AG04449 (cell line): ENCODE measurements around the gene PARP3.
"Not testable (repeated sequence)": the region's sequence is repeated elsewhere in the genome, so short reads cannot be mapped to it uniquely, and the experiment has no call there.

ENCODE experiments used
- CTCF ChIA-PET: fragments of 350-600 bp; formaldehyde crosslinking; extraction: SDS; loops from one replicate; lab custom pipeline; 2021; ENCODE audit warnings: antibody characterized with exemption; lab: Yijun Ruan, JAX
- POLR2A ChIA-PET: fragments of 400-600, 350-600 bp; formaldehyde crosslinking; extraction: SDS; loops from one replicate; lab custom pipeline; 2020; ENCODE audit warnings: antibody characterized with exemption, inconsistent platforms; lab: Yijun Ruan, JAX
- DNase-seq: peaks from one replicate; pipeline ENCODE4 v3.0.0-alpha.2; 2010; ENCODE audit warnings: low read depth, low spot score
- H3K4me3 ChIP-seq: 2 replicates; pipeline ENCODE4 v1.5.1; 2011; ENCODE audit warnings: low read depth, mild to moderate bottlenecking, control low read depth, low read length
- TF ChIP-seq, protein P1 (sequence below): IDR thresholded peaks from one replicate; pipeline ENCODE4 v1.5.1; 2011; ENCODE audit warnings: mild to moderate bottlenecking, moderate library complexity, low read length, control low read depth, inconsistent platforms; ENCODE audit not compliant: insufficient read depth; ENCODE audit errors: missing control alignments

Gene PARP3

DNA sequence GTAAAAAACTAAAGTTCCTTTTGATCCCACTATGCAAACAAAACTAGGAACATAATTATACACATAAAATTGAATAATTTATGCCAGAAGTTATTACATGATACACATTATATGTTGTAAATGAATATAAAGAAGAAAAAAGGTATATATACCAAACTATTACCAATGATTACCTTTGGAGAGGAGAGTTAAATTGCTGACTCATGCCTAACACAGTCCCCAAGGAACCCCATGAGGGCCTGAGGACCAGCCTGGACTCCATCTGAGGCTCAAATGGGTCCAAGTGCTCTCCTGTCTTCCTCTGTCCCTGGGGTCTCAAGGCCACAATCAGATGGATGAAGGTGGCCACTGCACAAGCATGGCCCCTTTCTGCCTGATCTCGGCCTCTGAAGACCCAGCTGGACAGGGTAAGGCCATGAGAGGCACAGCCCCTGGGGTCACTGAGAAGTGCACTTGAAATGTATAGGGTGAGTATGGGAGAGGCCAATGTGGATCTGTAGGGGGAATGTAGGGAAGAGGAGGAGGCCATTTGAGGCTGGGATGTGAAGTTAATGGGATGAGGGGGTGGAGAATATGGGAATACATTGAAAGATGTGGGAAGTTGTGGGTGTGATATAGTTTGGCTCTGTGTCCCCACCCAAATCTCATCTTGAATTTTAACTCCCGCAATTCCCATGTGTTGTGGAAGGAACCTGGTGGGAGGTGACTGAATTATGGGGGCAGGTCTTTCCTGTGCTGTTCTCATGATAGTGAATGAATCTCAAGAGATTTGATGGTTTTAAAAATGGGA, 37.9 kb upstream of the PARP3 start:
- DNase-seq = no peak
- H3K4me3 ChIP-seq = no peak overlapping the region
- CTCF ChIA-PET = no interaction called here
- TF ChIP-seq, protein P1, sequence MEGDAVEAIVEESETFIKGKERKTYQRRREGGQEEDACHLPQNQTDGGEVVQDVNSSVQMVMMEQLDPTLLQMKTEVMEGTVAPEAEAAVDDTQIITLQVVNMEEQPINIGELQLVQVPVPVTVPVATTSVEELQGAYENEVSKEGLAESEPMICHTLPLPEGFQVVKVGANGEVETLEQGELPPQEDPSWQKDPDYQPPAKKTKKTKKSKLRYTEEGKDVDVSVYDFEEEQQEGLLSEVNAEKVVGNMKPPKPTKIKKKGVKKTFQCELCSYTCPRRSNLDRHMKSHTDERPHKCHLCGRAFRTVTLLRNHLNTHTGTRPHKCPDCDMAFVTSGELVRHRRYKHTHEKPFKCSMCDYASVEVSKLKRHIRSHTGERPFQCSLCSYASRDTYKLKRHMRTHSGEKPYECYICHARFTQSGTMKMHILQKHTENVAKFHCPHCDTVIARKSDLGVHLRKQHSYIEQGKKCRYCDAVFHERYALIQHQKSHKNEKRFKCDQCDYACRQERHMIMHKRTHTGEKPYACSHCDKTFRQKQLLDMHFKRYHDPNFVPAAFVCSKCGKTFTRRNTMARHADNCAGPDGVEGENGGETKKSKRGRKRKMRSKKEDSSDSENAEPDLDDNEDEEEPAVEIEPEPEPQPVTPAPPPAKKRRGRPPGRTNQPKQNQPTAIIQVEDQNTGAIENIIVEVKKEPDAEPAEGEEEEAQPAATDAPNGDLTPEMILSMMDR = no peak
- POLR2A ChIA-PET = no interaction called here

DNA sequence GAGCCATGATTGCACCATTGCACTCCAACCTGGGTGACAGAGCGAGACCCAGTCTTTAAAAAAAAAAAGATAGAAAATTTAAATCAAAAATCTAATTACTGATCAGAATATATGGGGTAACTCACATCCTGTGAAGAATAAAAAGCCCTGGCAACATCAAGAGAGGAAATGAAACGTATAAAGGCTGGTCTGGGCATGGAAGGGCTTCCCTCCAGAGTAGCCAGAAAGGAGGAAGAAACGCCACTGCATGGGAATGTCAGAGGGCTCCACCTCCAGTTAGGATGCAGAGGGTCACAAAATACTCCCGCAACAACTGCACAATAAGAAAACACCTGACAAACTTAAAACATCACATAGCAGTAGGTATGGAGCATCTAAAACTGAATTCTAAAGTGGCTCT, 34.1 kb upstream of the PARP3 start:
- ChIA-PET CTCF (no interaction called here), POLR2A (no interaction called here)
- H3K4me3 ChIP-seq = no peak overlapping the region
- no peak for DNase-seq
- TF ChIP-seq, protein P1 = no peak

DNA sequence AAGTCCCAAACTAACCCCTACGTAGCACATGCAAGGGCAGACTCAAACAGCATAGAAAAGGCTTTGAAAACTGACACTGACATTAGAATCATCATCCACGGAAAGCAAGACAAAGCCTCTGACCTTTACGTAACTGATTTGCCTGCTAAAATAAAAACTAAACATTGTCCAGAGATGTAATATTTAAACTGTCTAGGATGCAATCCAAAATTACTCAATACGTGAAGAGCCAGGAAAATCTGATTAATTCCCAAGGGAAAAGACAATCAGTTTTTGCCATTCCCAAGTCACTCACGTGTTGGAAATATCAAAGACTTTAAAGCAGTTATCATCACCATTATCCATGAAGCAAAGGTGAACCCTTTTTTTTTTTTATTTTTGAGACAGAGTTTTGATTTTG, 25.7 kb upstream of the PARP3 start:
- TF ChIP-seq, protein P1 = no peak
- no peak overlapping the region for H3K4me3 ChIP-seq
- ChIA-PET CTCF (no interaction called here), POLR2A (no interaction called here)
- no peak for DNase-seq

DNA sequence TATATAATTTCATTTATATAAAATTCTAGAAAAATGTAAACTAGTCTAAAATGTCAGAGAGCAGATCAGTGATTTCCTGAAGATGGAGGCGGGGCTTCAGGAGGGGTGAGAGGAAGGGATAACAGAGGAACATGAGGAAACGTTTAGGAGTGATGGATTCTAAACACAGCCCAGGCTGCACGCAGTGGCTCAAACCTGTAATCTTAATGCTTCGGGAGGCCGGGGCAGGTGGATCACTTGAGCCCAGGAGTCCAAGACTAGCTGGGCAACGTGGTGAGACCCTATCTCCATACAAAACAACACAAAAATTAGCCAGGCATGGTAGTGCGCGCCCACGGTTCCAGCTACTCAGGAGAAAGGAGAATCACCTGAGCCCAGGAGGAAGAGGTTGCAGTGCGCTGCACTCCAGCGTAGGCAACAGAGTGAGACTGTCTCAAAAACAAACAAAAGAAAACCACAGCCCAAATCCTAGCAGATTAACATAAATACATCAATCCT, 21.0 kb upstream of the PARP3 start:
- ChIA-PET POLR2A (no interaction called here), CTCF (no interaction called here)
- H3K4me3 ChIP-seq = no peak overlapping the region
- TF ChIP-seq, protein P1 = no peak
- DNase-seq = no peak

DNA sequence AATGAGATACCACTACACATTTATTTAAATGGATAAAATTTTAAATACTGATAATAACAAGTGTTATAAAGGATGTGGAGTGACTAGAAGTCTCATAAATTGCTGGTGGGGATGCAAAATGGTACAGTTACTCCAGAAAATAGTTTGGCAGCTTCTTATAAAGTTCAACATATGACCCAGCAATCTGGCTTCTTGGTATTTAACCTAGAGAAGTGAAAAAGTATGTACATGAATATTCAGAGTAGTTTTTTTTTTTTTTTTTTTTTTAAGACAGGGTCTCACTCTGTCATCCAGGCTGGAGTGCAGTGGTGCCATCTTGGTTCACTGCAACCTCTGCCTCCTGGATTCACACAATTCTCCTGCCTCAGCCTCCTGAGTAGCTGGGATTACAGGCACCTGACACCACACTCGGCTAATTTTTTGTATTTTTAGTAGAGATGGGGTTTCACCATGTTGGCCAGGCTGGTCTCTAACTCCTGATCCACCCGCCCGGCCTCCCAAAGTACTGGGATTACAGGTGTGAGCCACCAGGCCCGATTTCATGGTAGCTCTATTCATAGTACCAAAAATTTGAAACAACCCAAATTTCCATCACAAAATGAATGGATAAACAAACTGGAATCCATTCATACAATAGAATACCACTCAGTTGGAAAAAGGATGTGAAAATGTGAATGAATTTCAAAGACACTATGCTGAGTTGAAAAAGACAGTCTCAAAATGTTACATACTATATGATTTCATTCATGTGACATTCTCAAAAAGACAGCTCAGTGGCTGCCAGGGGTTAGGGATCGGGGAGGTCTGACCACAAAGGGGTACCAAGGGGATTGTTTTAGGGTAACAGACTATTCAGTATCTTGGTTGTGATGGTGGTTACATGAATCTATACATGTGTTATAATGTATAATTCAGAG, 14.8 kb upstream of the PARP3 start:
- DNase-seq = no peak
- TF ChIP-seq, protein P1 = no peak
- POLR2A ChIA-PET = interaction anchor here (1.0 kb wide), 1 partner anchor 14 kb away, joined by 3 read pairs; the partner anchor contains the start of genes PARP3 and RRP9
- CTCF ChIA-PET = no interaction called here
- H3K4me3 ChIP-seq = no peak overlapping the region

DNA sequence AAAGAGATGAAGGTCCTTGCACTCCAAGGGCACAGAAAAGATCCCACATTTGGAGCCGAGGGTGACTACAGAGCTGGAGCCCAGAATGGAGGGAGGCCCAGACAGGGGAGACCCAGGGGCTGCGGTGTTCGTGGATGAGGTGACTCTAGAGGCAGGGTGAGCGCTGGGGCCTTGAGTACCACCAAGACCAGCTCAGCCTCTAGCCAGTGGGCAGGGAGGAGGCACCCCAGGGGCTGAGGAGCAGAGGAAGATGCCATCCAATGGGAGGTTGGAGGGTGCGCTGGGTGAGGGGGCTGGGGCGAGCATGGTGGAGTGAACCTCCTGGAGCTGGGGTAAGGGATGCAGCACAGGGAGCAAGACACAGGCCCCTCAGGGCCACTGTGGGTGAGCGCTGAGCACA, 13.7 kb upstream of the PARP3 start:
- TF ChIP-seq, protein P1 = no peak
- POLR2A ChIA-PET = no interaction called here
- no peak overlapping the region for H3K4me3 ChIP-seq
- DNase-seq = no peak
- CTCF ChIA-PET = no interaction called here

DNA sequence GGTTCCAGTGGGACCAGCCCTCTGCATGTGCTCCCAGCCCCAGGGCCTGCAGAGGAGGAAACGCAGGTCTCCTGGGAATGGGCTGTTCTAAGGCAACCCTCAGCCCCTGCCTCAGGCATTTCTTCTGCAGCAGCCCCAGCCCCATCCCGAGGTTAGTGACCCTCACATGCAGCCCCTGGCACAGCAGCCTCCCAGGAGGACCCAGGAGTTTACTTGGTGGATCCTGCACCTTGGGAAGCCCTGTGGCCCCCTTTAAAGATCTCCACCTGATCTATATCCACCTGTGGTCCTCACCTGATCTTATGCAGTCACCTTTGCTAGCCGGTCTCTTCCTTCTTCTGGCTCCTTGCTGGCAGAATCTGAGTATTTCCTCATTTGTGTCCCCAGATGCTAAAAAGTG, 13.2 kb upstream of the PARP3 start:
- CTCF ChIA-PET, POLR2A ChIA-PET: not testable (repeated sequence)

More for the DNA sequence above, 13.2 kb upstream of the PARP3 start:
- H3K4me3 ChIP-seq, DNase-seq: not testable (repeated sequence)
